Ishikawa (cell line): ENCODE results near the gene BAD.

Source experiments
- CEBPB ChIP-seq: IDR thresholded peaks from 2 replicates; pipeline ENCODE4 v1.6.1; 2012
- CREB1 ChIP-seq: IDR thresholded peaks from 2 replicates; pipeline ENCODE4 v1.6.1; 2012; ENCODE audit warnings: low read depth
- EGR1 ChIP-seq: IDR thresholded peaks from 2 replicates; pipeline ENCODE4 v1.6.1; 2012
- EP300 ChIP-seq: IDR thresholded peaks from 2 replicates; pipeline ENCODE4 v1.6.1; 2012; ENCODE audit warnings: borderline replicate concordance
- NFIC ChIP-seq: IDR thresholded peaks from 2 replicates; pipeline ENCODE4 v1.6.1; 2012
- RAD21 ChIP-seq: IDR thresholded peaks from 2 replicates; pipeline ENCODE4 v1.6.1; 2012; ENCODE audit warnings: low read depth
- REST ChIP-seq: IDR thresholded peaks from 2 replicates; pipeline ENCODE4 v1.6.1; 2012; ENCODE audit warnings: low read depth, mild to moderate bottlenecking
- TAF1 ChIP-seq: IDR thresholded peaks from 2 replicates; pipeline ENCODE4 v1.6.1; 2012; ENCODE audit warnings: low read depth, mild to moderate bottlenecking
- TEAD4 ChIP-seq: IDR thresholded peaks from 2 replicates; pipeline ENCODE4 v1.6.1; 2012
- YY1 ChIP-seq: IDR thresholded peaks from 2 replicates; pipeline ENCODE4 v1.6.1; 2012; ENCODE audit warnings: low read depth
- TF ChIP-seq, protein P1 (sequence below): IDR thresholded peaks from 2 replicates; pipeline ENCODE4 v1.6.1; 2012

GRCh38 chr11:64268893-64269539 lies 15.4 kb downstream of the BAD start:
- TF ChIP-seq CEBPB (no peak), EP300 (no peak), RAD21 (no peak), TAF1 (no peak), REST (no peak), CREB1 (no peak), TEAD4 (no peak), YY1 (no peak), NFIC (0 out of 2 replicates have a peak, but pooled peaks have one; percentile 29), EGR1 (no peak)
- TF ChIP-seq, protein P1, sequence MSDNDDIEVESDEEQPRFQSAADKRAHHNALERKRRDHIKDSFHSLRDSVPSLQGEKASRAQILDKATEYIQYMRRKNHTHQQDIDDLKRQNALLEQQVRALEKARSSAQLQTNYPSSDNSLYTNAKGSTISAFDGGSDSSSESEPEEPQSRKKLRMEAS: no peak
